Activated CD4-positive, alpha-beta T cell treated with anti-CD3 and anti-CD28 coated beads for 4 hours (primary cell): ENCODE results near the gene TCFL5.
A peak's percentile ranks its signal among the peaks of the same experiment; 100 is the strongest.

Experiments
- DNase-seq, 2 donors: peaks; one replicate each; pipeline ENCODE4 v3.0.0-alpha.2; 2020

TCFL5 gene

GRCh38 chr20:62794007-62794724 lies 67.5 kb downstream of the TCFL5 start:
- peak; percentile 91 to 94 for DNase-seq

- no peak for DNase-seq
Measured at GRCh38 chr20:62793757-62794006, 67.9 kb downstream of the TCFL5 start.

- no peak for DNase-seq
Measured at GRCh38 chr20:62792940-62793756, 68.5 kb downstream of the TCFL5 start.

- DNase-seq = no peak
Measured at GRCh38 chr20:62792182-62792939, 69.3 kb downstream of the TCFL5 start.

GRCh38 chr20:62791301-62792181 lies 70.1 kb downstream of the TCFL5 start:
- peak; percentile 71 to 73 for DNase-seq
